HK-2 (cell line): Measurements from ENCODE around the gene DAAM2.

Experiments
- DNase-seq: peaks from one replicate; pipeline ENCODE4 v3.0.0-alpha.2; 2018; ENCODE audit not compliant: unreplicated experiment

Gene DAAM2

DNA sequence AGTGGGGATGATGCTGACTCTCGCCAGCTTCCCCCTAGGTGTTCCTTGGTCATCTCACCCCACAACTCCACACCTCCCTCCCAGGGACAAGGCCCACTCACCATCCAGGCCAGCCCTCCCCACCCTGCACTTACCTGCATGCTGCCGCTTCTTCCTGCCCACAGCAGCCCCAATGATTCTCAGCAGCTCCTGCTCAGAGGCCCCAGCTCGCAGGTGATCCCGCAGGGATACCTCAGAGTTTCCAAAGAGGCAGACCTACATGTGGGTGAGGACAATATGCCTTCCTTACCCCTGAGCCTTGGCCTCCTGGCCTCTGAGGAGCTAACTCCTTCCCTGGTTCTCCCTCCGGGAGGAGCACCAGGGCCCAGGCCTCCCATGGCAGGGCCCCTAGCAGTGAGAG lies 117.5 kb downstream of the DAAM2 start:
- DNase-seq: no peak

DNA sequence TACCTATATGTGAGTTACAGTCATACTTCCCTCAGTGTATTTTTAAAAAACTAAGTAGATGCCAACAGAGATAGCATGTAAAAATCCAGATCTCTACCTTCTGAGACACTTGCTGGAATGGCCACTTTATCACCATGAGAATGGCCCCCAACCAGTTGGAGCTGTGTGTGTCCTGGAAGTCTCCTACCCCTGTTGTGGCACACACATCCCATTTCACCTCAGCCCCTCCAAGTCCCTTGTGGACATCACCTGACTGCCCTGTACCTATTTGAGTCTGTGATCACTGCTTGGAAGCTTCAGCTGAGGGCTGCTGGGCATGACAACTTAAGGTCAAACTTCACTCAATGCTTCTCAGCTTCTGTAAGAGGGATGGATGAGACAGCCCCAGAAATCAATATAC lies 118.0 kb downstream of the DAAM2 start:
- no peak for DNase-seq

DNA sequence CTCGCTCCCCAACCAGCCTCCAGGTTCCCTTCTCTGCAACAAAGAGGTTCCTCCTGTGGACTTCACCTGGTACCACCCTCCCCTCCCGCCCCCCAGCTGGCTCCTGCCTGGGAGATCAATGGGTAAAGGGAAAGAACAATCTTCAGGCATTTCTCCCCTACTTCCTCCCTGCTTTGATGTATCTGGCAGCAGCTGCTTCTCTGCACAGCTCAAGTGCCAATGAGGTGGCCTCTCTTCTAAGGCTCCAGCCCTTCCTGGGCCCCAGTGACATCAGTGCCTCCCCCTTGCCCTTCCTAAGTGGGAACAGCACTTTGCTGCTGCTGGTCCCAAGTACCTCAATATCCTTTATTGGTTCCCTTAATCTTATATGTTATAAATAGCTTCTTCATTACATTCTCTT lies 118.6 kb downstream of the DAAM2 start:
- DNase-seq: no peak

DNA sequence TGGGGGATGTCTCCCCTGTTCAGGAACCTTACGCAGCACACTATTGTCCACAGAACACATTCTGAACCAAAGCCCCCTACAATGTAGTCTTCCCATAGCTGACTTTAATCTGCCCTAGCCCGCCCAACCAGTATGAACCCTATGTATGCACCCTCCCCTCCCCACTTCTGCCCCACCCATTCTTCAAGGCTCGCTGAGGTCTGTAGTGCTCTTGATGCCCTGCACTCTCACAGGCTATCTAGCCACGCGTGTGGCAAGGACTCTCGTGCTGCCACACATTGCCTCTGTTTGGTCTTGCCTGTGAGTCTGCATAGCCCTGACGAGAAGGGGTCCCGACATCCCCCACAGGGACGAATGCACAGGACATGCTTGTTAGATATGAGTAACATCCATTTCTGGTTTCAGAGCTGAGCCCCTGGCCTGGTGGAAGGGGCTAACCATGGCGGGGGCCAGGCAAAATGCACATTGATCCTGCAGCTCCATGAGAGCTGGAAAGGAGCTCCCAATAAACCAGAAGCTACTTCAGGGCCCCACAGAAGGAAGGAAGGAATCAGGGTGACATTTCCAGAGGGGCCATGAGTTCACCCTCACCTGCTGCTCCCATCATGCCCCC lies 119.4 kb downstream of the DAAM2 start:
- no peak for DNase-seq

DNA sequence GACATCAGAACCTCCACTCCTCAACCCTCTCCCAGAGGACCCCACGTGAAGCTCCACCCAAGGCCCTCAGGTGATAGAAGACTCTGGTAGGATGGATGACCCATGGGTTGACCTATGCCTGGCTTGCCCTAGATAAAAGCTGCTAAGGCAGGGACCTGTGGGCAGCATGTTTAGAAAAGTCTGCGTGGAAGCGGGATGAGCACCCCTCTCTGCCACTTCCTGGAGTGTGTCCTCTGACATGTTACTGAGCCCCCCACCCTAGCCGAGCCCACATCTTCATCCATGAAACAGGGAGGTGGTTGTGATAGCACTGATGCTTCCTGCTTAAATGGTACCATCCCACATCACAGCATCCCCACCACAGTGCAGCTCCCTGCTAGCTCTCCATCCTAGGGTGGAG lies 120.3 kb downstream of the DAAM2 start:
- no peak for DNase-seq

DNA sequence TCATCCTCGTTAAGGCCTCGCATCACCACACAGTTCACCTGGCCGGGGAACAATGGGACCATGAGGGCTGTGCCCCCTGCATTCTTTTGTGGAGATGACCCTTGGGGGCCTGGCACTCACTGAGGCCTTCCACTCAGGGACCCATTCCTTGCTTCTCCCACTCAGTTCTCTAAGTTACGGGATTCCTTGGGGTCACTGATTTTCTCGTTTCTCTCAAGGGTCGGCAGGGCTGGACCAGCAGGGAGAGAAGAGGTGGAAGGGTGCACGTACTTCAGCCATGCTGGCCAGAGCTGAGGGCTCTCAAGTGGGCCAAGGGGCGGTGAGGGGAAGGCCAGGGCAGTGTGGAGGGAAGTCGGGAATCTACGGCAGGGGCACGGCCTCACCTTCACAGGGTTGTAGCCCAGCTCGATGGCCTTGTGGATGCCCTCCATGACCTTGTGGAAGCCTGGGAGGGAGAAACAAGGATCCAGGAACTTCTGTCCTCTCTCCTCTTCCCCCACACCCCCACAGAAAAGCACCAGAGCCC lies 121.3 kb downstream of the DAAM2 start:
- no peak for DNase-seq

DNA sequence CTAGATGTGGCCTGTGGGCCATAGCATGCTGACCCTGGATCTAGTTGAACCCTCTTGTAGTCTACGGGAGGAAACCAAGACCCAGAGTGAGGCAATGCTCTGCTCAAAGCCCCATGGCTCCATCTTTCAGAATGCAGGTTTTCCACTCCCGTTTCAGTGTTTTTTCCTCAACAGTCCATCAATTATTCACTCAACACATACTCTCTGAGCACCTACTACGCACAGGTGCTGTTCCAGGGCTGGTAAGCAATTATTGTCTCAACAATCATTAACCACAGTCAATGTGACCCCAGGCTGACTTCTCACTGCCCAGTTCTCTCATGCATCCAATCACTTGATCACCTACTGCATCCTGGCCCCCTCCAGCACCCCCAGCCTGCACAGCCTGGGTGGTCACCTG lies 122.1 kb downstream of the DAAM2 start:
- DNase-seq: no peak

DNA sequence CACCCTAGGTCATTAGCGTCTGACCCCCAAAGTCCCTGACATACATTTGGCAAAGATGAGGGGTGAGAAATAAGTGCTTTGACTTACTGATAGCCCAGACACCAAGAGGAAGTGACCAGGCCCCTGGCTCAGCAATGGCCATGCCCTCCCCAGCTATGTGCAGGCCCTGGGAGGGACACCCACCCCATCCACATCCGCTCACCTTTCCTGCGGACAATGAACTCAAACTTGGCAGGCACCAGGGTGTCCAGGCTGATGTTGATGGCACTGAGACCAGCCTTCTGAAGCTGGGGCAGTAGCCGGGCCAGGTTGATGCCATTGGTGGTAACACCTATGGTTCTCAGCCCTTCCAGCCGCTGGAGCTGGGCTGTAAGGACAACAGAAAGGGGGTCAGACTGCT lies 123.7 kb downstream of the DAAM2 start:
- no peak for DNase-seq

DNA sequence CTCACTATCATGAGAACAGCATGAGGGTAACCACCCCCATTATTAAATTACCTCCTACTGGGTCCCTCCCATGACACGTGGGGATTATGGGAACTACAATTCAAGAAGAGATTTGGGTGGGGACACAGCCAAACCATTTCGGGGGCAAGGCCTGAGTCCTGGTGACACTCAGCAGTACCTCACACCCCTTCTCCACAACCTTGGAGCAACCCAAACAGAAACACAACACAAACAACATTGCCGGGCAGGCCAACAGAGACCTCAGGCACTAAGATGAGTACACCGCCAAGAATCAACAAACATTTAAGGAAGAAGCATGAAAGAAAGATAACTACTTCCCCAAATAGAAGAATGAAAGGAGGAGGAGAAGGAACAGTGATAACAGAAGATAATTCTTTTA lies 125.2 kb downstream of the DAAM2 start:
- no peak for DNase-seq

DNA sequence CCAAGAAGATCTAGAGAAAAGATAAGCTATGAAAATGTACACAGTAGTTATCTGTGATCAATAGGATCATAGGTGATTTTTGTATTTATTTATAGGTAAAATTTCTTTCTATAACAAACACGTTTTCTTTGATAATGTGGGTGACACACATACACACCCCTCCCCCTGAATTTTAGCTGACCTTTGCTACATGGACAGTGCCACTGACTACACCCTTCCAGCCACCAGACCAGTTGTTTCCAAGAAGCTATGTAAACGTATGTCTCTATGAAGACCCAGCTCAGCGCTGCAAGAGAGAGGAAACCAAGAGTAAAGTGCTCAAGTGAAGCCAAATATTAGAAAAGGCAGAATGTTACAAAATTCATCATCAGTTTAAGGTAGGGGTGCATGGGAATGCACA lies 125.8 kb downstream of the DAAM2 start:
- no peak for DNase-seq

DNA sequence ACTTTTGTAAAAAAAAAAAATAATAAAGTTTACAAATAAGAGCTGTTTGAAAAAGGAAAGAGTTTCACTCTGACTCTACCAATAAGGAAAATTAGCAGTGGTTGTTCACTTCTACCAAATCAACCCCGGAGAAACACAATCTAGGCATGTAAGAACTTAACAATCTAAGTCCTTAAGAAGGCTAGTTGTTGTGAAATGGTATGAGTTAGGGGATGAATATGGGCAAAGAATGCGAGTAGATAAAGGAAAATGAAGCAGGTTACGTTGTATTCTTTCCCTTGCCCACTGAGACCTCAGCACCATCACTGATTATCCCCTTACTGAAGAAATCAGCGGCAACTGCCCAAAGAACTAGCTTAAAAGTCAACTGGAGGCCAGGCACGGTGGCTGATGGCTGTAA lies 126.7 kb downstream of the DAAM2 start:
- no peak for DNase-seq

DNA sequence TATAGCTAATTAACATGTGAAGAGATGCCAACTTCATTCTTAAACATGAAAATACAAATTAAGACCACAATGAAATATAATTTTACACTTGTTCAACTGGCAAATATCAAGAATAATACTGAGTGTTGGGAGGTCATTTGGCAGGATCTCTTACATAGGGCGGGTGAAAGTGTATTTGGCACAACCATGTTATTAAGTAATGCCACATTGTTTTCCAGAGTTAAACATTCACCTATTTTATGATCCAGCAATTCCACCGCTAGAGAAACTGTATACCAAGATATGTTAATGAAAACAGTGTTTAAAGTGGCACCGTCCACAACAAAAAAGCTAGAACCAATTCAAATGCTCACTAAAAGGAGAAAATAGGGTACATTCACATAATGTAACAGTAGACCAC lies 128.0 kb downstream of the DAAM2 start:
- DNase-seq: no peak

DNA sequence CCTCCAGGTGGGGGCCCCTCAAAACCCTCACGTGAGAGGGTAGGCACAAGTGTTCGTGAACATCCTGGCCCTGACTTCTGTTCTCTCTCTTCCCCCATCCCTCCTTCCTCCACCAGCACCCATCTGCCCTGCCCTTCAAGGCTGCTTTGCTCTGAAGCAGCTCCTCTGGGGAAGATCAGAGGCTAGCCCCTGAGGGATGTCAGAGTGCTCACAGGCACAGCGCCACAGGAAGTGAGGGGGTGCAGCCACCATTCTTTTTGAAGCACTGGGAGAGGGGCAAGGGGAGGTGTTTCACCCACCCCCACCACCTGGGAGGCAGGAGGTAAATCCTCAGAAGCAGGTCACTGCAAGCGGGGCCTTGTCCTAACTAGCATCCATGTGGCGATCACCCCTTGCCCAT lies 130.6 kb downstream of the DAAM2 start:
- no peak for DNase-seq

DNA sequence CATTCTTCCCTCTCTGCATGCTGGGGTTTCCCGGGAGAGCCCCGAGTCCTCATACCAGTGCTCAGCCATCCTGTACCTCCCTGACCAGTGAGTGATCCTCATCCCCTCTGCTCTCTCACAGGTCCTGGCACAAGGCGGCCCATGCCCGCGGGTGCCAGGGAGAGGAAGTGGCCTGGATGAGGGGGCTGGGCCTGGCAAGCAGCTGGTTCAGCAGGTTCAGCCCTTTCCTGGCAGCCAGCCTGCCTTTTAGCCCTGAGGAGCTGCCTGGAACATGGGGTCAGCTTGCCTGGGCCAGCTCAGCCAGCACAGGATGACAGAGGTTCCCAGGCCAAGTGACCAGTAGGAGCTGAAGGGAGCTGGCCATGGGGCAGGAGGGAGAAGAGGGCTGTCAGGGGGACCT lies 131.2 kb downstream of the DAAM2 start:
- no peak for DNase-seq

DNA sequence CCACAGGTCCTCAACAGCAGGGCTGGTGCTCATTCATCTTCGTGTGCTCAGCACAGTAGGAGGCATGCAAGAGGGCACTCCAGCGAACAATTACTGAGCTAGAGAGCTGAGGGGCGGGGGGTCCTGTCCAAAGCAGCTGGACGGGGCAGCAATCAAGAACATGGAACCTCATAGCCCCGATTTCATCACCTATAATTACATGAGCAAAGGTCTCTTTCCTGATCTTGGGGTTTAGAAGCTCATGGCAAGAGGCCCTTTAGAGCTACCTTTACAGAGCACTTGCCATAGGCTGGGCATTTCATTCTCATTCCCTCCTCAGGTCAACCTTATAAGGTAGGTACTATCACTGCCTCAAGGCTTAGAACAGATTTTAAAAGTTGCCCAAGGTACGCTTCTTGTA lies 131.7 kb downstream of the DAAM2 start:
- no peak for DNase-seq

DNA sequence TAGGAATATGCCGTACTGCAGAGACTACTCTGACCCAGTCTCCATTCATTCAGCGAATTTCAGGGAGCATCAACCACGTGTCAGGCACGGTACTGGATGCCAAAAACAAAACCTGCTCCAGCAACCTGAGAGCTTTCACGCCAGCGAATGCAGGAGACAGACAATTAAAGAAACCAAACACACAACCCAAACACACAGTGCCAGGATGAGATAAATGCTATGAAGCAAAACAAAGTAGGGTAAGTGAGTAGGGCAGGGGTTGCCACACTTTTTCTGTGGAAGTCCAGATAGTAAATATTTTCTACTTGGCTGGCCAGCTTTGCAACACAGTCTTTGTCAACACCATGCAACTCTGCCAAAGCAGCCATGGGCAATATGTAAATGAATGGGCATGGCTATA lies 132.1 kb downstream of the DAAM2 start:
- no peak for DNase-seq

DNA sequence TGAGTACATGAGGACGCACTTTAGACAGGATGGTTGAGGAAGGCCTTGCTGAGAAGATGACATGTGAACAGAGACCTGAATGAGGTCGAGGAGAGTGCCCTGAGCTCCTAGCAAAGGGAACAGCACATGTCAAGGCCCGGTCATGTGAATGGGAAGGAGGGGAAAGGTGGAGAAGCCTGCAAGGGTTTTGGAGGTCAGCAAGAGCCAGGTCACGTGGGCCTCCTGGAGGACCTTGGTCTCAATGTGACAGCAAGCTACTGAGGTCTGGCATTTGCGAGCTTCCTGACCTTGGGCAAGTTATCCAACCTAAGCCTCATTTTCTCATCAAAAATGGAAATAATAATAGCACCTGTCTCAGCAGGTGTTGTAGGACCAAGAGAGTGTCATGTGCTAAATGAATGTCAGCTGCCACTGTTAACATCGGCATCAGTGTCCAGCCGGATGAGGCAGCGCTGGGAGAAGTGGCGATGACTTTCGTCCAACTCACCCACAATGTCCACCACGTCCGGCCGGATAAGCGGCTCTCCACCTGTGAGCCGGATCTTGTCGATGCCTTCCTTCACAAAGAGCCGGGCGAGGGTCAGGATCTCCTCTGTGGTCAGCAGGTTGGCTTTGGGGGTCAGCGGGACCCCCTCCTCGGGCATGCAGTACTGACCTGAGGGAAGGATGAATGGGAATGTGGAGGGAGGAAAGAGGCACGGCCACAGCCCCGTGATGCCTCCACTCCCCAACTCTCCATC lies 133.2 kb downstream of the DAAM2 start:
- DNase-seq: no peak

DNA sequence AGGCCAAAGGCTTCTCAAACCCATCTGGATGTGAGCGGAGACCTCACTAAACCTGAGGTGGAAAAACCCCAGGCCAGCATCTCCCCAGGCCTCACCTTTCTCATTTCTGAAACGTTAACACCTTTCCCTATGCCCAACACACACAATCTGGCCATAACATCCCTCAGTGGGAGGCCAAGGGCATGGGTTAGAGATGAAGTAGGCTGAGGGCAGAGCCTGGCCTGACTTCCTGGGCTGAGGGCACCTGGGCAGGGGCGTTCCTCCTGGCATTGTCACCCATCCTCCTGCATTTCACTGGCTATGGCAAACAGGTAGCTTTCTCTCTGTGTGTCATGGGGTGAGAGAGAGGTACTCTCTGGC lies 133.7 kb downstream of the DAAM2 start:
- DNase-seq: no peak

DNA sequence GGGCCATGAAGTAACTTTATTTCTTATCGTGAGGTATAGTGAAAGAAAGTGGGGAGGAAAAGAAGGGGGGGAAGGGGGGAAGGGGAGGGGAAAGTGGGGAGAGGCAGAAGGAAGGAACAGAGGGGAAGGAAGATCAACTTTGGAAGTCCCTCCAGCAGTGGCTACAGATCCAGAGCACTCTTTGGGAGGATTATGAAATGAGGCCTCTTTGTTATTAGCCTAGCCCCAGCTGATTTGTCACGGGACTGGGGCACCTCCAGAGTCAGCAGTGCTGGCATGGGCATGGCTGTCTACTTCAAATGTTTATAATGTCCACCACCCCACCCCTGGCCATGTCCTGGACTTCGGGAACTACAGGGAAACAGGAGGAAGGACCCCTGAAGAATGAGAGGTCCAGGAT lies 134.5 kb downstream of the DAAM2 start:
- no peak for DNase-seq

DNA sequence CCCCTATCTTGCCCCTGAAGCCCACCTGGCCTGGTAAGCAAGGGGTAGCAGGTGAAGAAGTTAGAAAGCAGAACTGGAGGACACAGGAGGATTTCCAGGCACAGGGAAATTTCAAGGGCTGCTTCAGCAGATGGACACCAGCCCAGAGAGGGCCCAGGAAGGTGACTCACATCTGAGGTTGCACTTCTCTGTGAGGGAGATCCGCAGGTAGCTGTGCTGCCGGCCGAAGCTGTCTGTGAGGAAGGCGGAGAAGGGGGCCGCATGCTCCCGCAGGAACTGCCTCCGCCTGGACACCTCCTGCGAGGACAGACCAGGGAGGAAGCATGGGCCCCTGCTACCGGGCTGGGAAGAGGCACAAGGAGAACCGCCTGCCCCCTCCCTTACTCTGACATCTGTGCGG lies 135.0 kb downstream of the DAAM2 start:
- peak; percentile 51 for DNase-seq

DNA sequence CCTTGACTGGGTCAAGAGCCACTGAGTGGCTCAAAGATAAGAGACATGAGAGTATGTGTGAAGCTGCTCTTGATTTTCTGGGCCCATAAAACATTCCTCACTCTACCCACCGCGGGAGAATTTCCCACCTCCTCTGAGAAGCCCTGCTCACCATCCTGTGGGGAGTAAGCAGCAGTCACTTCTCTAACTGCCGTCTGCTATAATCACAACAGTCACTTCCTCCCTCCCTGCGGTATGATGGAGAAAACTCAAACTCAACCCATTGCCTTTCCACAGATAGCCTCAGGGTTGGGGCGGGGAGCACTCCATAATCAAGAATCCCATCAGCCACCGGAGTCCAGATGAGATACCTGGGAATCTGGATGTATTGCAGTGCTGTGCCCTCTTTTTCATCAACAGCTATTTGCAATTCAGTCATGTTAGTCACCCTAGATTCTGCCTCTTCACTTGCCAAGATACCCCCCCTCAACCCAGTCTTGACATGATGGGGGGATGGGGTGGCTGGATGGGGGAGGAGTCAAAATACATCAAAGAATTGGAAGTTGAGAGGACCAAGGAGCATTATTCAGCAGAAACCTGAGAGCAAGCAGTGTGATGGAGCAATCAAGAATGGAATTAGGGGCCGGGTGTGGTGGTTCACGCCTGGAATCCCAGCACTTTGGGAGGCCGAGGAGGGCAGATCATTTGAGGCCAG lies 137.0 kb downstream of the DAAM2 start:
- no peak for DNase-seq

DNA sequence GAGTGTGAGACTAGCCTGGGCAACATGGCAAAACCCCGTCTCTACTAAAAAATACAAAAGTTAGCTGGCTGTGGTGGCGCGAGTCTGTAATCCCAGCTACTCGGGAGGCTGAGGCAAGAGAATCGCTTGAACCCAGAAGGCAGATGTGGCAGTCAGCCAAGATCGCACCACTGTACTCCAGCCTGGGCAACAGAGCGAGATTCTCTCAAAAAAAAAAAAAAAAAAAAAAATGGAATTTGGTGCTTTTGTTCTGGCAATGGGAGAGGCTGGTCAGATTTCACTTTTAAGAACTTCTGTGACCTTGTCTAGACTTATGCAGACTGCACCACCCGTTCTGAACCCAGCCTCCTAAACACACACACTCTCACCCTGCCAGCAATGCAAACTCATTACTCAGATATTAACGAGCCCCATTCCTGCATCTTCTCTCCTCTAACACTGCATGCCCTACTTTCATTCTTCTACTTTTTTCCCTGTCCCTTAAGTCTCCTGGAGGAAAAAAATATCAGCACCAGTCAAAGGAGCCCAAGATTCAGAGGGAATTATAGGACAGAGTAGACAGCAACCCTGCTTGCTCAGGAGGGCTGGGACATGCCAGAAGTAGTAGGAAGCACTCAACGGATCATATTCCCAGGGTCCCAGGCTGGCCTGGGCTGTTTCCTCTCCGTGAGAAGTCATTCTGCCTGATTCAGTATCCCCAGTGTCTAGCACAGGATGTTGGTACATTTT lies 137.7 kb downstream of the DAAM2 start:
- no peak for DNase-seq

DNA sequence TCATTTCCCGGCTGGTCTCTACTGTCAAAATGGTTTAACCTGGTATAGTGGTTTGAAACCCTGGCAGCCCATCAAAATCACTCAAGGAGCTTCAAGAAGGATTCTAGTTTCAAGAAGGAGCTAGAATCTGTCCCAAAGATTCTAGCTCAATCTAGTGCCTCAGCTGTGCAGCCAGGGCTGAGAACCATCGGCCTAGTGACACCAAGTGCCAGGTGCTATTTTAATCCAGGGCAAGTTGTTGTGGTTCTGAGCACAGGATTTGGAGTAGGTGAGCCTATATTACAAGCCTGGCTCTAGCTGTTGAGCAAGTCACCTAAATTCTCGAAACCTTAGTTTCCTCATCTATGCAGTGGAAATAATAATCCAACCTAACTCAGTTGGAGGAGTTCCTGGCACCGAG lies 138.4 kb downstream of the DAAM2 start:
- DNase-seq: no peak
